OCI-M2 (cell line): Measurements from ENCODE around the gene NAP1L4.
"Not testable (repeated sequence)": the region's sequence is repeated elsewhere in the genome, so short reads cannot be mapped to it uniquely, and the experiment has no call there.

ENCODE experiments used
- DNase-seq: peaks from one replicate; lab custom pipeline; 2025; ENCODE audit not compliant: unreplicated experiment; lab: John Stamatoyannopoulos, UW

Gene NAP1L4

DNA sequence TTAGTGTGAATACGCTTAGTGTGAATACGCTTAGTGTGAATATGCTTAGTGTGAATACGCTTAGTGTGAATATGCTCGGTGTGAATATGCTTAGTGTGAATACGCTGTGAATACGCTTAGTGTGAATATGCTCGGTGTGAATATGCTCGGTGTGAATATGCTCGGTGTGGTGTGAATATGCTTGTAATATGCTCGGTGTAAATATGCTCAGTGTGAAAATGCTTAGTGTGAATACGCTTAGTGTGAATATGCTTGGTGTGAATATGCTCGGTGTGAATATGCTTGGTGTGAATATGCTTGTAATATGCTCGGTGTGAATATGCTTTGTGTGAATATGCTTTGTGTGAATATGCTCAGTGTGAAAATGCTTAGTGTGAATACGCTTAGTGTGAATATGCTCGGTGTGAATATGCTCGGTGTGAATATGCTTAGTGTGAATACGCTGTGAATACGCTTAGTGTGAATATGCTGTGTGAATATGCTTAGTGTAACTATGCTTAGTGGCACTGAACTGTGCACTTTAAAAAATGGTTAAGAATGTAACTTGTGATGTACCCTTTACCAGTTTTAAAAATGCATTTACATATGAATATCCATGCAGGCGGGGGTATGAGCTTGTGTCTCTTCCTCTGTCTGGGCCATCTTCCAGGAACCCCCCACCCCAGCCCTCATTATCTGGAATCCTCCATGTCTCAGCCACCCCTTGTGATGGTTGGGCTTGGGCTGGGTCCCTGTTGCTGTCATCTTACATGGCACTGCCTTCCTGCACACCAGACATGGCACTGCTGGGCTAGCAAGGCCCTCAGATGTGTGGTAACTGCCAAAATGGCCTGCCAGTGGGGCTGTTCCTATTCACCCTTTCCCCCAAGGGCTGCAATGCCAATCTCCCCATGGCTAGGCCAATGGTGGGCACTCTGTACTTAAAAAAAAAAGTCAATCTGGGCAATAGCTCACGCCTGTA lies 53.4 kb downstream of the NAP1L4 start:
- DNase-seq = not testable (repeated sequence)

DNA sequence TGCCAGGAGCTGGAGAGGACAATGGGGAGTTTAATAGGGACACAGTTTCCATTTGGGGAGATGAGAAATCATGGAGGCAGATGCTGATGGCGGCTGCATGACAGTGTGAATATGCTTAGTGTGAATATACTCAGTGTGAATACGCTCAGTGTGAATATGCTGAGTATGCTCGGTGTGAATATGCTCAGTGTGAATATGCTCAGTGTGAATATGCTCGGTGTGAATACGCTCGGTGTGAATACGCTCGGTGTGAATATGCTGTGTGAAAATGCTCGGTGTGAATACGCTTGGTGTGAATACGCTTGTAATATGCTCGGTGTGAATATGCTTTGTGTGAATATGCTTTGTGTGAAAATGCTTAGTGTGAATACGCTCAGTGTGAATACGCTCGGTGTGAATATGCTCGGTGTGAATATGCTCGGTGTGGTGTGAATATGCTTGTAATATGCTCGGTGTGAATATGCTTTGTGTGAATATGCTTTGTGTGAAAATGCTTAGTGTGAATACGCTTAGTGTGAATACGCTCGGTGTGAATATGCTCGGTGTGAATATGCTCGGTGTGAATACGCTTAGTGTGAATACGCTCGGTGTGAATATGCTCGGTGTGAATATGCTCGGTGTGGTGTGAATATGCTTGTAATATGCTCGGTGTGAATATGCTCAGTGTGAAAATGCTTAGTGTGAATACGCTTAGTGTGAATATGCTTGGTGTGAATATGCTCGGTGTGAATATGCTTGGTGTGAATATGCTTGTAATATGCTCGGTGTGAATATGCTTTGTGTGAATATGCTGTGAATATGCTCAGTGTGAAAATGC lies 54.3 kb downstream of the NAP1L4 start:
- DNase-seq = not testable (repeated sequence)

DNA sequence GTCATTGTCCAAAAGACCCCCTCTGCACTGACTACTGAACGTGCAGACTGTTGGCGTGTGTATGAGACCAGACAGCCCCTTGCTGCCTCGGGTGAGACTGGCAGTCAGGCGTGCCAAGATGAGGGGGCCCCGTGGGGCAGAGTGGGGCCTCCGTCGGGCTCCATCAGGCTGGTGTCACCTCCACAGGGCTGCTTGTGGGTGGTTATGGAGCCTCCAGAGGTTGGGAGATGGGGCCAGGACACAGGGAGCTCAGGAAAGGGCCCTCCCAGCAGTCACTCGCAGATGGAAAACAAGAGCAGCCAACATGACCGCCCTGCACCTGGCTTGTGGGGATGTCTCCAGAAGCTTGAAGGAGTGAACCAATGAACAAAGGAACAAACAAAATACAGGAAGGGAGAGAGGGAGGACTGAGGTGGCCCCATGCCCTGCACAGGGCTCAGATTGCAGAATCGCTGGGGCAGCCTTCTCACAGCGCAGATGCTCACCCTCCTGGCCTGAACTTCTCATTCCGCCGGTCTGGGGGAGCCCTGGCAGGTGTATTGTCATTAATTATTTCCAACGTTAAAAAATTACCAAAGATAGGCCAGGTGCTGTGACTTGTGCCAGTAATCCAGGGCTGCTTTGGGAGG lies 57.4 kb downstream of the NAP1L4 start:
- DNase-seq = no peak

DNA sequence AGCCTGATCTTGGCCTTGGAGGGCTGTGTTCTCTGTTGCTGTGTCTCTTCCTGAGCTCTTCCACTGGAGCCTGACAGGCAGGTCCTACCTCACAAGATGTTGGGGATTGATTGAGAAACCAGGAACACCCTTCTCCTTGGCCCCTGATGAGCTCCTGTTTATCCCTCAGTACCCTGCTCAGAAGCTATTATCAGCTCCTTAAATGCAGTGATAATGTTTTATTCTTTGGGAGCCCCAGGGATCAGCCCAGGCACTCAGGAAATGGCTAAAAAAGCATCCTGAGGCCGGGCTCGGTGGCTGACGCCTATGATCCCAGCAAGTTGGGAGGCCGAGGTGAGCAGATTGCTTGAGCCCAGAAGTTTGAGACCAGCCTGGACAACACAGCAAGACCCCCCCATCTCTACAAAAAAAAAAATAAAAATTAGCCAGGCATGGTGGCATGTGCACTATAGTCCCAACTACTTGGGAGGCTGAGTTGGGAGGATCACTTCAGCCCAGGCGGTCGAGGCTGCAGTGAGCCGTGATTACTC lies 58.0 kb downstream of the NAP1L4 start:
- no peak for DNase-seq

DNA sequence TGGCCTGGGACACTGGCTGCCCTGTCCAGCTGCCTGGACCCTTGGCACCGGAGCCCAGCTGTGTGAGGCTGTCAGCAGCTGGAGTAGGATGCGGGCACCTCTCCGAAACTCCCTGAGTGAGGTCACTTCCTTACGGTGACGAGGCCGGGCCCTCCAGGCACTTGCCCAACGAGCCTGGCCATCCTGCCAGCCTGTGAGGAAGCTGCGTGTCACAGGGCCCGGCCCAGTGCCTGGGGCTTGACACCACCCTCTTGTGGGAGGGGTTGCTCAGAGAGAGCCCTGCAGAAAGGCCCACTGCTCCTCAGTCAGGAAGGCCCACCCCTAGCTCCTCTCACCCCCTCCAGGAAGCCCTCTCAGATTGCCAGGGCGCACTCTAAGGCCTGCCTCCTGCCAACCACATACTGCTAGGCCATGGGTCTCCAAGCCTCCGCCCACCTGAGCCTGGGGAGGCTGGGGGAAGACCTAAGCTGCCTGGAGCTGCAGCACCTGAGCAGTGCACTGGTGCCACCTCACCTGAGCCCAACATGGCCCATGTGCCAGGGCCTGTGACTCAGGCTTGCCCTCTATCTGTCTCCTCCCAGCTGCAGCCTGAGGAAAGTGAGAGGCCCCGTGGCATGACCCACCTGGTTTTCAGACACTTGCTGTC lies 58.6 kb downstream of the NAP1L4 start:
- DNase-seq = no peak

DNA sequence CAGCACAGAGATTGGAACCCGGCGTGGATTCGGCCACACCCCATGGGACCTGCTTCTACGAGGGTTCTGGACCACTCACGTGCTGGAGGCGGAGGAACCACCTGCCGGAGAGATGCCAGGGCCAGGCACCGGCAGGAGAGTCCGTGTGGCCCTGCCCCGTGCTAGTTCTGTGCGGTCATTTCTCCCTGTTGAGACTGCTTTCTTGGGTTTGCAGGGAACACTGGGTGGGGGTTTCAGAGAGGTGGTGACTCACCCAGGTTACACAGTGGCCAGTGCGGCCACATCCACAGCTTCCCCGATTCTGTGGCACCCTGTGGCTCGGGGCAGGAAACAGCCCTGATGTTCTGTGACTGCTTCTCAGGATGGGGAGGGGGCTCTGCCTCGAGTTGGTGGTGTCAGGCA lies 59.3 kb downstream of the NAP1L4 start:
- DNase-seq = no peak

DNA sequence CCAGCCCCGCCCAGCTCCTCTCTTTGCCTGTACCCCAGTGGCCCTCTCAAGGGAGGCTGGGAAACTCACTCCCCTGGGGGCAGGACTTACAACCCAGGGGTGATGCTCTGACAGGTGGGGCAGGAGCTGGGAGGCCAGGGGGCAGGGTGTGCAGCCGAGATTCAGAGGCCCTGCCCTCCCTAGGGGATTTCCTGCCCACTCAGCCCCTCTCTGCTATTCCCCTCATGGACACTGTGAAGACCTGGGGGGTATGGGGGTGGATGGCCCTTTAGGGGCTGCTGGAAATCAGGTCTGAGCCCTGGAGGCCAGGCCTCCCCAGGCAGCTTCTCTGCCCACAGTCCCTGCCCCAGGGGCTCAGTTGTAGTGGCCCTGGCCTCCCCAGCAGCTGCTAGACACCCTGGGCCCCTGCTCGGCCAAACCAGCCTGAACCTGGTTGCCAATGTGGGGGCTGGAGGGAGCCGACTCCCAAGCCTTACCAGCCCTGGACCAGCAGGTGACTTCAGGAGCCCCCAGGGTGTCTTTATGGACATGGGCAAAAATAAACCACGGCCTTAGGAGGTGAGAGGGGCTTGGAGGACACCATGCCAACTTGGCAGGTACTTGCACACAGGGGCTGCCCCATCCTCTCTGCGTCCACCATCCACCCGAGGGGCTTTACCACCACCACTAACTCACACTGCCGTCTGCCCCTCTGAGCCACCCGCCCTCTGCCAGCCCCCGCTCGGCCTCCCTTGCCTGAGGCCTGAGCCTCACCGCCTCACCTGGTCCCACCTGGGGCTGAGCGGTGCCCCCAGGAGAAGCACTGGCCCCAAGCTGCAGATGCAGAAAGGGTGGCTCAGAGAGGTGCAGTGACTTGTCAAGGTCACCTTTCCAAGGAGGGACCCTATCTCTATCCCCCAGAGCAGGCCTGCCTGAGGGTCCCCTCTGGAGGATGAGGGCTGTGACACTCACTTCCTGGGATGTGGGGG lies 60.1 kb downstream of the NAP1L4 start:
- no peak for DNase-seq

DNA sequence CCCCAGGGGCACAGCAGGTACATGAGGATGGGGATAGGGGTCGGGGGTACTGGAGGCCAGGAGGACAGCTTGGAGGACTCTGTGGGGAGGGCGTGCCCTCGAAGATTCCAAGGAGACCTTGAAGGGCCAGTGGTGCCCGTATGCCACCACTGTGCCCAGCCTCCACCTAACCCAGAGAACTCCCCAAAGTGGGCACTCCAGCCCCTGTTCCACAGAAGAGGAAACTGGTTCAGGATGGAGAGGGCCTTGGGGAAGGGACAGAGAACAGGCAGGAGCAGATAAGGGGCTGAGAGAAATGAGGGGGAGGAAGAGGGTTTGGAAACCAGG lies 60.7 kb downstream of the NAP1L4 start:
- DNase-seq = no peak

DNA sequence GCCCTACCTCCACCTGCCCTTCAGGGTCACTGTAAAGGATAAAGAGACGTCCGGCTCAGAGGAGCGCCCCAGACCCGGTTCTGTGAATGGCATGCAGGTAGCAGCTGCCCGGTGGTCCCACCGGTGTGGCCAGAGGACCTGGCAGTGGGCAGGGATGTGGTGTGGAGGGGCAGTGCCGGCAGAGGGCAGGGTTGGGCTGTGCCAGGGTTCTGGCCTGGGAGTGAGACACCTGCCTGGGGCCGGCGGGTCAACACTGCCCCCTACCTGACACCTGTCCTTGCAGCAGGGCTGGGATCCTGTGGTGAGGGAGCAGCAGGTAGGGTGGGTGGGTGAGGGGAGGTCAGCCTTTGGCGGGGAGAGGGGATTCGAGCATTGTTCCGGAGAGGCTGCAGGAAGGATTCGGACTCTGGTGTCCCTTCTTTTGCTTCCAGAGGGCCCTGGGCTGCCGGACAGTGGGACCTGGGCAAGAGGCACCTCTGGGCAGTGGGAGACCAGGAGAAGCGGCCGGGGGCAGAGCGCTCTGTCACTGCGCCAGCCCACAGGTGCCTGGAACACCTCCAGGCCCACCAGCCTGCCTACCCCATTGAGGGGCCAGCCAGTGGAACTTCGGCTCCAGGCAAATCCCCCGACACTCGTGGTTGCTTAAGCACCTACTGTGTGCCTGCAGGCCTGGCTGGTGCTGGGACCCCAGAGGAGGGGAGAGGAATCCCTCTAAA lies 61.3 kb downstream of the NAP1L4 start:
- no peak for DNase-seq

DNA sequence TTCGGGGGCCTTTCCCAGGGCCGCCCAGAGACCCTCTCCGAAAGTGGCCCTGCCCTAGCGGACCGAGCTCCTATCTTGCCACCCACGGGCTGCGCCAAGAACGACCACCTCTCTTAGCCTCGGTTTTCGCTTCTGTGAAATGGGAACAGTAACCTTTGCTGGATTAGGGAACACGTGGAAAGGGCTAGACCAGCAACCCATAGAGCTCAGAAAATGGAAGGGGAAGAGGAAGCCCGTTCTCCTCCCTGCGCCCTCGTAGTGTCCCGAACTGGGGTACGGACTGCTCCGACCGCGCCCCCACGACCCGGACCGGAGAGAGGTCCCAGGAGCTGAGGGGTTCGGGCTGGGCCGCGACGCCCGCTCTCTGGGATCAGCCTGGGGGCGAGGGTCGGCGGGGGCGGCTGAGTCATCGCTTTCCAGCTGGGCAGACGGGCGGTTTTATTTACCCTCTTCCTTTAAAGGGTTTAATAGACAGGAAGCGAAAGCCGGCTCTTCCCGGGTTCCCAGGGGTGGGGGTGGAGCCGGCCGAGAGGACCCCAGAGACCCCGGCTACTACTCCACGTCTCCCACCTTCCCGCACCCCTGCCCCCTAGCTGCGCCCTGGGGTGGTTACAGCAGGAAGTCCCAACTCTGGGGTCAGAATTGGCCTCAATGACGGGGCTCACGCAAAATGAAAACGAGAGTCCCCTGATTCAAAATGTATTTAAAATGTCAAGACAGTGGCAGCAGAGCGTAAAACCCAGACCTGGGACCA lies 62.0 kb downstream of the NAP1L4 start:
- no peak for DNase-seq

DNA sequence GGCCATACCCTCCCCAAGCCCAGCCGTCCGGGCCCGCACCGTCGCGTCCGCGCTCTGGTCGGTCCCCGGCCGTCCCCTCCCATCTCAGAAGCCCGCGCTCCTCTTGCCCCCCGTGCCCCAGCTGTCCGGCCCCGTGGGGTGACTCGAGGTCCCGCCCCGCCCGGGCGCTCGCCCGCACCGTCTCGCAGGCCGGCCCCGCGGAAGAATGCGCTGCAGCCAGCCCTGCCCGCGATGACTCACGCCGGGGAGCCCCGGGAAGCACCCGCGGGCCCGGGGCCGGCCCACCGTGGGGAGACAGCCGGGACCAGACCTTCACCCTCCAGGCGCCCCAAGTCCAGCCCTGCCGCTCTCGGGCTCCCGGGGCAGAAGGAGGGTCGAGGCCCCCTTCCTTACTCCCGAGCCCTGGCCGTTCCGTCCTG lies 62.6 kb downstream of the NAP1L4 start:
- no peak for DNase-seq

DNA sequence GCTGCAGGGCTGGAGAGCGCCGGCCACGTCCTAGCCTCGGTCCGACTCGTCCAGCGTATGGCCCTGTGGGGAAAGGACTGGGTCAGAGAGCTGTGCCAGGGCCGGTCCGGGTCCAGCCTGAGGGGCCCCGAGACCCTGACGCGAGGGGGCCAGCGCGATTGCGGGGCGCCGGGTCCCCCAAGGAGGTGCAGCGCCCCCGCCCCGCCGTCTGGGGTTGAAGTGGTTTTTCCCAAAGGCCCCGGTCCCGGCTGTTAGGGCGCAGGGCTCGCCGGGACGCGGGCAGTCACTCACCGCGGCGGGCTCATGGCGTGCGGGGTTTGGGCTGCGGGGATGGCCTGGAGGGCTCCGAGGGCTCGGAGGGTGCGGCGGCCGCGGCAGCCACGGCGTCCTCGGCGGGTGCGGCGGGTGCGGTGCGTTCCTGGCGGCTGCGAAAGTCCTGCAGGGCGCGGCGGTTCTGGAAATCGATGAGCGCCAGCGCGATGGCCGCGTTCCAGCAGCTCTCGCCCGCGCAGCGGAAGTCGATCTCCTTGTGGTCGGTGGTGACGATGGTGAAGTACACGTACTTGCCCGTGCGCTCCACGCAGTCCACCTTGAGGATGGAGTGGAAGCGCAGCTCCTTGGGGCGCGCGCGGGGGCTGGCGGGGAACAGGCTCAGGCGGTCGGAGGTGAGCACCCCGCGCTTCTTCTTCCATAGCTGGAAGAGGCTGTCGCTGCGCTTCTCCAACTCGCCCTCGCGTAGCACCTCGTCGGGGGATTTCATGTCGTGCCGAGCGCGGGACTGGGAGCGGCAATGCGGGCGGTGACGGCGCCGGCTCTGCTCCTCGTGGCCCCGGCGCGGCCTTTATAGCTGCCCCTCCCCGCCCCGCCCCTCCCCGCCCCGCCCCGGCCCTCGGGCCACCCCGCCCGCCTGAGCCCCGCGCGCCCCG lies 63.3 kb downstream of the NAP1L4 start, which contains the start of gene PHLDA2:
Gene PHLDA2 (minus strand): TSS at position 816 of the 926 bp plus-strand sequence. CDS start 56 bp downstream, at position 760.
- no peak for DNase-seq

DNA sequence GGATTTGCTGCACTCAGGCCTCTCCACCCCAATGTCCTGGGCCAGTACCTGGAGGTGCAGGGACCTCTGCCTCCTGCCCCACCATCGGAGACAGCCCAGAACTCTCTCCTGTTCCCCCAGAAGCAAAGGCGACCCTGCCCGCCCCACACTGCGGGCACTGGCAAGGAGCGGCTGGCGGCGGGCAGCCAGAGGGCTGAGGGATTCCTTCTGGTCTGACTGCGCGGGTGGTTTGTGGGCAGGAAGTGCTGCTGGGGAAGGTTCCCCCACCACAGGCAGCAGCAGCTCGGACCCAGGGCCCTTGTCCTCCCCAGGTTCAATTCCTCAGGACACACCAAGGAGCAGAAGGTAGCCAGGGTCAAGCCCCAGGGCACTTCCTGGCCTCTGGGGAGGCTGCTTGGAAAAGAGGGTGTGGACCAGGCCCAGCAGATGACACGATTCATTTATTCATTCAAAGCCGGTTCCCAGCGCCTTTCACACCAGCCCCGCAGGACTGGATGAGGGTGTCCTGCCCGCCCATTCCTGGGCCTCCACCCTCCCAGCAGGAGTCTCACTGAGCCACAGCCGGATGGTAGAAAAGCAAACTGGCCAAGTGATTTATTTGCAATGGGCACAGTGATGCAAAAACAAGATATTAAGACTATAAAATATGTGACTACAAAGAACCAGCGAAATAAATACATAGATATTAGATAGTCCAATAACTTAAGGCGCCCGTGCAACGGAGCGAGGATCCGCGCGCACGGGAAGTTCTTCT lies 64.1 kb downstream of the NAP1L4 start:
- no peak for DNase-seq

DNA sequence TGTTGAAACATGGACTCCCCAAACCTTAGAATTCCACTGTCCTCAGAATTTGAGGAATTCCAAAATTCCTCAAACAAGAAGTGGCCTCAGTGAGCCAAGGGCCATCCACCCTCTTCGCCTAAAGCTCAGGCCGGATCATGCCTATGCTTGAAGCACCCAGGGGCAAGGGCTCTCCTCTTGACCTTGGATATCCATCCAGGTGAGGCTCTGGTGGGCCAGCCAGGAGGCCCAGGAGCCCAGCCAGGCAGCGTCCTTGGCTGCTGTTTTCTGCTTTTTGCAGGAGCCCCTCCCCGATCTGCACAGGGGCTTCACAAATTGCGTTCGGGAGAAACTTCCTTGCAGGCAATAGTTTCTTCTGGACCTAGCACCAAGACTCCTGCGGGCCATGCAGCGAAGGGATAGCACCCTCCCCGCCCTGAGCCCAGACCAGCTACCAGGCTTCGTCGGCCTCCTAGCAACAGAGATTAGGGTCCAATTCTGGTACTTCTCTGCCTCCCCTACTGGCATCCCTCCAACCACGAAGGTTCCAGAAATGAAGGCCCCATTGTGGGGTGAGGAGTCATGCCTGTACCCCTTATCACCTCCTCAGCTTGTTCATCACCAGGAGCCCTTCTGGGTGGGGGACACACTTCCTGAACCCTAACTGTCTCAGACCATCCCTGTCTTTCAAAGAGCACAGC lies 64.9 kb downstream of the NAP1L4 start:
- no peak for DNase-seq

DNA sequence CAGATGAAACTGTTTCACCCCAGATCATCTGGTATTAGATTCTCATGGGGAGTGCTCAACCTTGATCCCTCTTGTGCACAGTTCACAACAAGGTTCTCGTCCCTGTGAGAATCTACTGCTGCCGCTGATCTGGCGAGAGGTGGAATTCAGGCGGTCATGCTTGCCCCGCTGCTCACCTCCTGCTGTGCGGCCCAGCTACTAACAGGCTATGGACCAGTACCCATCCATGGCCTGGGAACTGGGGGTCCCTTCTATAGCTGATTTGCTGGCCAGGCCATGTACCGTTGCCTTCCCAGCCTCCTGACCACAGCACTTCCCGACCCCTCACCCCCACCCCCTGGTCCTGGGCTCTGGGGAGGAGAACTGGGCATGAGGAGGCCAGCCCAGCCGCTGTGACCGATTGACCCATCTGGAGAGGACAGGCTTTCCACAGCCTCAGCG lies 65.5 kb downstream of the NAP1L4 start:
- DNase-seq = no peak
